Activated T-cell treated with anti-CD3 and anti-CD28 coated beads, Interleukin-2, amount 50 U/mL, for 1 hour (primary cell): ENCODE measurements around the gene SLC25A30.

Source experiments
- DNase-seq: peaks from one replicate; pipeline ENCODE4 v3.0.0-alpha.2; 2020

The SLC25A30 gene

GRCh38 chr13:45417790-45418534 lies at the start of gene SLC25A30:
SLC25A30 (minus strand) TSS chr13:45418373; CDS start chr13:45411425, 6,948 bp downstream.
- peak; percentile 91 for DNase-seq

GRCh38 chr13:45466359-45466758 lies 48.2 kb upstream of the SLC25A30 start:
- no peak for DNase-seq

GRCh38 chr13:45464687-45465453 lies 46.7 kb upstream of the SLC25A30 start, which contains the start of gene COG3:
COG3 (plus strand) TSS chr13:45464939; CDS start chr13:45465037, 98 bp downstream.
- peak; percentile 94 for DNase-seq

GRCh38 chr13:45464141-45464686 lies 46.0 kb upstream of the SLC25A30 start:
- DNase-seq: peak; percentile 26

GRCh38 chr13:45456196-45456972 lies 38.2 kb upstream of the SLC25A30 start:
- no peak for DNase-seq

GRCh38 chr13:45454204-45454603 lies 36.0 kb upstream of the SLC25A30 start:
- DNase-seq: no peak

GRCh38 chr13:45451282-45451681 lies 33.1 kb upstream of the SLC25A30 start:
- DNase-seq: no peak

GRCh38 chr13:45448965-45449559 lies 30.9 kb upstream of the SLC25A30 start:
- DNase-seq: no peak

GRCh38 chr13:45447050-45447661 lies 29.0 kb upstream of the SLC25A30 start:
- DNase-seq: no peak

- no peak for DNase-seq
Observed at GRCh38 chr13:45446181-45446580, 28.0 kb upstream of the SLC25A30 start.

GRCh38 chr13:45445053-45445452 lies 26.9 kb upstream of the SLC25A30 start:
- no peak for DNase-seq

GRCh38 chr13:45441633-45442032 lies 23.5 kb upstream of the SLC25A30 start:
- no peak for DNase-seq

GRCh38 chr13:45439781-45440462 lies 21.7 kb upstream of the SLC25A30 start:
- DNase-seq: no peak

- no peak for DNase-seq
Observed at GRCh38 chr13:45439008-45439407, 20.8 kb upstream of the SLC25A30 start.

- no peak for DNase-seq
Observed at GRCh38 chr13:45437947-45438346, 19.8 kb upstream of the SLC25A30 start.

GRCh38 chr13:45436953-45437352 lies 18.8 kb upstream of the SLC25A30 start:
- DNase-seq: no peak

- DNase-seq: no peak
Observed at GRCh38 chr13:45436332-45436731, 18.2 kb upstream of the SLC25A30 start.

- no peak for DNase-seq
Observed at GRCh38 chr13:45434556-45435371, 16.6 kb upstream of the SLC25A30 start.

GRCh38 chr13:45433381-45433790 lies 15.2 kb upstream of the SLC25A30 start:
- DNase-seq: no peak

- DNase-seq: no peak
Observed at GRCh38 chr13:45432737-45433380, 14.7 kb upstream of the SLC25A30 start.
